ENCODE results near the gene PRSS57.
A peak's percentile ranks its signal among the peaks of the same experiment; 100 is the strongest.

PRSS57 gene

GRCh38 chr19:648904-649801 is 46.1 kb downstream of the PRSS57 start:
- no peak for DNase-seq

GRCh38 chr19:648305-648704 is 46.9 kb downstream of the PRSS57 start:
- no peak for DNase-seq

GRCh38 chr19:647566-648284 is 47.5 kb downstream of the PRSS57 start:
- DNase-seq: no peak

GRCh38 chr19:646779-647565 is 48.3 kb downstream of the PRSS57 start:
- DNase-seq: no peak

- DNase-seq: no peak
Observed at GRCh38 chr19:645912-646778, 49.1 kb downstream of the PRSS57 start.

- DNase-seq: no peak
Observed at GRCh38 chr19:644789-645188, 50.5 kb downstream of the PRSS57 start.

- DNase-seq: no peak
Observed at GRCh38 chr19:644363-644762, 50.9 kb downstream of the PRSS57 start.

- DNase-seq: no peak
Observed at GRCh38 chr19:643736-644135, 51.5 kb downstream of the PRSS57 start.

- no peak for DNase-seq
Observed at GRCh38 chr19:642767-643727, 52.2 kb downstream of the PRSS57 start.

- no peak for DNase-seq
Observed at GRCh38 chr19:641702-642101, 53.5 kb downstream of the PRSS57 start.

GRCh38 chr19:640606-641189 is 54.6 kb downstream of the PRSS57 start:
- no peak for DNase-seq

GRCh38 chr19:640161-640558 is 55.1 kb downstream of the PRSS57 start:
- no peak for DNase-seq

GRCh38 chr19:639253-640160 is 55.7 kb downstream of the PRSS57 start, which contains the start of gene FGF22:
Gene FGF22, plus strand, starts transcription at chr19:639879. Its CDS starts 47 bp downstream, at chr19:639926.
- DNase-seq: peak; percentile 96

GRCh38 chr19:638906-639252 is 56.4 kb downstream of the PRSS57 start:
- DNase-seq: no peak

Measured in 8988T (cell line).